Prostate gland (tissue), 2 donors: Measurements from ENCODE around the gene MST1R.

ENCODE experiments used
- CTCF ChIP-seq, 4 experiments: fragments of 200-600 bp in 2 of 4; fragments of 450-650 bp in 2 of 4; sonication (generic) in 2 of 4; IDR thresholded peaks; 1 replicate in 3 of 4; 2 replicates in 1 of 4; pipeline ENCODE4 v1.5.1; 2016 to 2019; ENCODE audit warnings: antibody characterized with exemption in 4 of 4, mild to moderate bottlenecking in 2 of 4, moderate library complexity in 2 of 4
- POLR2A ChIP-seq: fragments of 450-650 bp; IDR thresholded peaks from one replicate; pipeline ENCODE4 v1.6.1; 2016; ENCODE audit warnings: antibody characterized with exemption, mild to moderate bottlenecking

GRCh38 chr3:49844464-49845183, 59.0 kb downstream of the MST1R start:
- TF ChIP-seq CTCF (IDR thresholded peaks at IDR 0.05) (no peak), POLR2A (no peak)
